Activated CD8-positive, alpha-beta memory T cell treated with anti-CD3 and anti-CD28 coated beads, Interleukin-2, amount 50 U/mL, for 24 hours (primary cell): ENCODE results near the gene DLGAP4.

ENCODE experiments used
- DNase-seq: peaks from one replicate; pipeline ENCODE4 v3.0.0-alpha.2; 2020; ENCODE audit errors: extremely low read depth

DLGAP4 gene

DNA sequence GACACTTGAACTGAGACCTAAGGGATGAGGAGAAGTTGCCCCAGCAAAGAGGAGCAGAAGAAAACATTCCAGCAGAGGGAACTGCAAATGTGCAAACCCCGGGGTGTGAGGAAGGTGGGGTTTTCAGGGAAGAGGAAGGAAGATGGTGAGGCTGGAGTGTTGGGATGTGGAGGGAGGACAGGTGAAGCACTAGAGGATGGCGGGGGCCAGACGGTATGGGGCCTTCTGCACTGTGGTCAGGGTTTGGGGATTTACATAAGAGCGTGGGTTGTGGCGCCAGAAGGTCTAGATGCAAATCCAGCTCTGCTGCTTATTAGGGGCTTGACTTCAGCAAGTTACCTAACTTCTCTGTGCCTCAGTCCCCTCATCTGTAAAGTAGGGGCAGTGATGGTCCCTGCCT, 16.0 kb downstream of the DLGAP4 start:
- no peak for DNase-seq

DNA sequence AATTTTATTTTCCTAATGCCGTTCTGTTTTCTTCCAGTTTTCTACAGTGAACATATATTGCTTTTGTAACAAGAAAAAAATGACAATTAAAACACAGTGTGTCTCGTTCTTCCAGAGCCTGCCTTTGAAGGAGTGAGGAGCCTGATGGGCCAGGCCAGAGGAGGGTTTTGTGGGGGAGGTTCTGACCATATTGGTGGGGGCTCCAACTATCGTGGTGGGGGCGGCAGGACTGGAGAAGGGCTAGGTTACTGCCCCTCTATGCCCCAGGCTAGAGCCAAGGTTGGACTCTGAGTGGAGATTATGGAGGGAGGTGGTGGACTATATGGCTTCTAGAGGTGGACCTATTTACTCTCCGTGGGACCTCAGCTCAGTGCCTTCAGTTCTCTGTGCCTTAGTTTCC, 24.0 kb downstream of the DLGAP4 start:
- no peak for DNase-seq

DNA sequence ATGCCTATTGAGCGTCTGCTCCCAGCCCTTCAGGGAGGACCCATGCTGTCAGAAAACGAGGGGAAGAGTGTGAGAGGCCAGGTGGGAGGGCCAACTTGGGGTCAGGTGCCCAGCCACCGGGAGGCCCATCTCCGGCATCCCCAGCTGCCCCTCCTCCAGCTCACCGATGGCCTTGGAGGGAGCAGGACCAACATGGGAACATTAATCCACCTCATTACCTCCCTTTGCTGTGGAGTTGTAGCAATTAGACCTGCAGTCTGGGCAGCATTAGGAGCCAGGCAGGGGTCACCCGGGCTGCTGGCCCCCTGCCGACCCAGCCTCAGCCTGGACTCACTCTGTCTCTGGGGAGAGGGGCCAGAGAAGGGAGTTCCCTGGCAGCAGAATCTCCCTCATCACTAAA, 25.1 kb downstream of the DLGAP4 start:
- no peak for DNase-seq

DNA sequence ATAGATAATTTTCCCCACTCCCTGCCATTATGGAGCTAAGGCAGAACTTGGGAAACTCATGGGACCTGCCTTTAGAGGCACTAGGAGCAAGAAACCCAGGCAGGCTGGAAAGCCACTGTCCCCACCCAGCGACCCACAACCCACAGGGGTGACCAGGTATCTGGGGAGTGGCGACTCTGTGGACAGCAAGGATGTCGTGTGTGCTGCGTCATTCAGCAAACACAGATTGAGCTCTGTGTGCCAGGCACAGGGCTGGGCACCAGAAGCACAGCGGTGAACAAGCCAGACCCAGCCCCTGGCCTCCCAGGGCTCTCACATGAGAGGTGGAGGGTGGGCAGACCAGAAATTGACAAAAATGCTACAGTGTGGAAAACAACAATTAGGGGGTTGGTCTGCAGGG, 27.7 kb downstream of the DLGAP4 start:
- DNase-seq: no peak

DNA sequence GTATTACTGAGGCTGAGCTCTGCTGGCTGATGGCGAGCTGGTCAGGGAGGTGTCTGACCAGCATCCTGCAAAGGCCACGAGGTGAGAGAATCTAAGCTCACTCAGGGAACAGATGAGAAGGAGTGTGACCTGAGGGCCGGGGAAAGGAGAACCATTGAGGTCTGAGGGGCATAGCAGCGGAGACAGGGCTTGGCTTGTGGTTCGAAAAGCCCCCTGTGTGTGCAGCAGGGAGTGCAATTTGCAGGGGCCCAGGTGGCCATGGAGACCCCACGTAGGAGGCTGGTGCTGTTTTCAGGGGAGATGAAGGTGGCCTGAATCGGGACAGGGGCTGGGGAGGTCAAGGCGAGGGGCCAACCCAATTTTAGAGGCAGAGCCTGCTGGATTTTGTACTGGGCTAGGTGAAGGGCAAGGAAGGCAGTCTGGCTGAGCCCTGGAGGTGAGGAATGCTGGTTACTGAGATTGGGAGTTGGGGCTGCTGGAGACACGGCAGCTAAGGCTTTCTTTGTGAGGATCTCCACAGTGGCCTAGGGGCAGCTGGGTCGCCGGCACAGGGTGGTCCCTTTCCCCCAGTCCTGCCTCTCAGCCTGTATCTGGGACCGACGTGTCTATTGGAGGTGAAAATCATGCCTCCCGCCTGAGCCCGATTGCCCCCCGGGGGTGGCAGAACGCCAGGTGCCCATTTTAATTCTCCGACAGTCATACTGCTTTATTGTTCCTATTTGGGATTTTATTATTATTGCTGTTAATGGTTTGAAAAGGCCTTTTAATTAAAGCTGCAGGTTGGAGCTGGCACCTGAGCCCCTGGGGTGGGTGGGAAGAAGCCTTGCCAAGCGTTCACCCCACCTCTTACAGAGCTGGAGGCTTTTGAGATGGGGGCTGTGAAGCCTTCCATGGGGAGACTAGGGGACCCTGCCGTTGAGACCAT, 28.4 kb downstream of the DLGAP4 start:
- DNase-seq: no peak

DNA sequence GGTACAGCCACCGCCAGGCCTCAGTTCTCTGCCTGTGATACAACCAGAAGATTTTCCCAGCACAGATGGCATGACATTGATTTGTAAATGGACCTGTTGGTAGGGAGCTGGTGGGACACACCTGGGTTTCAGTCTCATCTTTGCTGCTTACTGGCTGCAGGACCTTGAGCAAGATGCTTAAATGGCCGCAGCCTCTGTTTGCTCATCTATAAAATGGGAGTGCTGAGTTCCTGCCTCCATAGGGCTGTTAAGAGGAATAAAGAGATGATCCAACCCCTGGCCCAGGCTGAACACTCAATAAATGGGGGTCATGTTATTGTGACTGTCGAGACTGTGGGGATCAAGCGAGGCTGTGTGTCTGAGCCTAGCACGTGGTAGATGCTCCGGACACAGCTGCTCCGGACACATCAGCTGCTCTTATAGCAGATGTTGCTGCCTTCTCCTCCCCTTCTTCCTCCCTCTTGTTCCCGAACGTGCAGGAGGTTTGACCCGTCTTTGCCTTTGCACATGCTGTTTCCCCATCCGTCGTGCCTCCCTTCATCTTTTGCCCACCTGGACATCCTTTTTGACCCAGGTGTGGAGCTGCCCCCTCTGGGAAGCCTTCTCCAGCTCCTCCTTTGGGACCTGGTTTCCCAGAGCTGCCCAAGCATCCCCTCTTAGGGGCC, 29.2 kb downstream of the DLGAP4 start:
- DNase-seq: no peak

DNA sequence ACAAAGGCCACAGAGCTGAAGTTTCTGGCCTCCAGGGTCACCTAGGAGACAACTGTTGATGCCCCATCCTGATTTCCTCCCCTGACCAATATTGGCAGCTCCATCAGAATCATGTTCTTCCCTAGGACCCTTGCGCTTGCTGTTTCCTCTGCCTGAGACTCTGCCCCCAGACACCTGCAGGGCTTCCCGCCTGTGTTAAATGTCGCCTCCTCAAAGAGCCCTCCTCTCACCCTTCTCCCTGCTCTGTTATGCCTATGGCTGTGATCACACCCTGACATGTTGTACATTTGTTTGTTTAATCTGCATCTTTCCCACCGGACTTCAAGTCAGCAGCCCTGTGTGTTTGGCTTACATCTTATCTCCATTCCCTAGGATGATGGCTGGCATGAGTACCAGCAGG, 30.1 kb downstream of the DLGAP4 start:
- DNase-seq: no peak

DNA sequence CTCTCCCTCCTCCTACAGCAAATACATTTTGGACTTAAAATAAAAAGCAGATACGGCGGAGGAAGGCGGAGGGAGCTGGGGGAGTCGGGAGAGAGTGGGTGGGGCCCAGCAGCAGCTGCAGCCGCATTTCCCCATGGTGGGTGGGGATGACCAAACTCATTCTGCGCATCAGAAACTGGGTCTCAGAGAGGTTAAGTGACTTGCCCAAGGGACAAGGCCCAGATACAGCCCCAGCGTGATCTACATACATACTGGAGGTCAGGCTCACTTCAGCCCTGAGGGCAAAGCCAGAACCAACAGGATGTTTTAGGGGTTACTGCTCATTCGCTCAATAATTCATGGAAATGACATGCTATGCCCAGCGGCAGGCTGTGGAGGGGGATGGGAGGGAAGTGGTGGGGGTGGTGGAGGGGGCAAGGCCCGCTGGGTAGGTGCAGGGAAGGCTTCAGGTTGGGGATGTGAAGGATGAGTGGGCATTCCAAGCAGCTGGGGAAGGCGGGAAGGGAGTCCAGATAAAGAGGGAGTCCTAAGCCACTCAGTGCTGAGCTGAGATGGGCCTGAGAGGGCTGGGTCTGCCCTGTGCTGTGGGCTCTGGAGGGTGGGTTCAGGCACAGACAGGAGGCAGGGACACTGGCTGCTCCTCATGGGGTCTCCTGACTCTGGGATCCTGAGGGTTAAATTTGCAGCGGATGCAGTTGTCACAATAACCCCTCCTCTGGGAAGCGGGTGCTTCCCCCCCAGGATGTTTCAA, 31.0 kb downstream of the DLGAP4 start:
- no peak for DNase-seq

DNA sequence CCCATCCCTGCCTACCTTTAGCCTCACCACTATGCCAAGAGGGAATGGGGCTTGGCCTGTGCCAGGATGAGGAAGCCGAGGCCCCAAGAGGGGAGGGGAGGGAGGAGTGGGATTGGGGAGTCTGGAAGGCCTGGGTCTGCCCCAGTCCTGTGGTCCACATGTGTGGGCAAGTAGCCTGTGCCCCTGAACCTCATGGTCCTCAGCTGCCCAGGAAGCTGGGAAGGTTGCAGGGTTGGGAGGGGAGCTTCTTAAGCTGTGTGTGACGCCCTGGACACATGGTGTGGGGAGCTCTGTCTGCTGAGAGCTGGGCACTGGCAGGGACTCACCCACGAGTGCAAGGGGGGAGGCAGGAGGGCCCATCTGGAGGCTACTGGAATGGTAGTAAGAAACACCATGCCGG, 31.7 kb downstream of the DLGAP4 start:
- no peak for DNase-seq

DNA sequence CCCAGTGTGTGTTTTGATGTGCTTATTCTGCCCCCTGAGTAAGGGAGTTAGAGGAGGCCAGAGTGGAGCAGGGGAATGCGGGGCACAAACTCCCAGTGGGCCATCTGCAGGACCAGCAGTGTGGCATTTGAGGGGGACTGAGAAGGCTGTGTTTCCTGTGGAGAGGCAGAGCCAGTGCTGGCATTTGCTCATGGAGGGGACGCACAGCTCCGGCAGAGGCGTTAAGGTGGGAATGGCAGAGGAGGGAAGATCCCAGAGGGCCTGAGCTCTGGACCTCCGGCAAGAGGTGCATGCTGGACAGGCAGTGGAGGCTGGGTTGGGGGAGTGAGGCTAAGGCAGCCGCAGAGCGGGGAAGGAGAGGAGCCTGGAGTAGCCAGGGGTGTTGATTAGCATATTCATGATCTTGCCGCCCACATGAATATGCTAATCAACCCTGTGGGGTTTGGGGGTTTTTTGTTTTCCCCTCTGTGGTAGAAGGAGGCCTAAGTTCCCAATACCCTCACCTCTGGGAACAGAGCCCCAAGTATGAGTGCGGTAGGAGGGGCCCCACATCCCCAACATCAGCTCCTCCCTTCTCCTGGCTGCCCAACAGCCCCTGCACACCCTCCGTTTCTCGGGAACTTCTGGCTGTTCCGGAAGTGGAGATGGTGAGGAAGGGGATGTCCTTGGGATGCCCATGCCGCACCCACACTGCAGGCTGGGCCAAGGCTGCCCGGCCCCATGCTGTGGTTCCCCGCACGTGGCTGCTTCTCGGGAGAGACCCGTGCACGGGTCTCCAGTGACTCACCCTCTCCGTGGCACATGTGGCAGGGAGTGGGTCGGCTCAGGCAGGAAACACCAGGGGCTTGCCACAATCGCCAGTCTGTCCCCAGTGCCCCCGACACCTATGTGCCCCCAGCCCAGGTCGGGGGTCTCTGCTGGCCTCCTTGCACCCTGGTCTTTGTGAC, 33.8 kb downstream of the DLGAP4 start:
- no peak for DNase-seq

DNA sequence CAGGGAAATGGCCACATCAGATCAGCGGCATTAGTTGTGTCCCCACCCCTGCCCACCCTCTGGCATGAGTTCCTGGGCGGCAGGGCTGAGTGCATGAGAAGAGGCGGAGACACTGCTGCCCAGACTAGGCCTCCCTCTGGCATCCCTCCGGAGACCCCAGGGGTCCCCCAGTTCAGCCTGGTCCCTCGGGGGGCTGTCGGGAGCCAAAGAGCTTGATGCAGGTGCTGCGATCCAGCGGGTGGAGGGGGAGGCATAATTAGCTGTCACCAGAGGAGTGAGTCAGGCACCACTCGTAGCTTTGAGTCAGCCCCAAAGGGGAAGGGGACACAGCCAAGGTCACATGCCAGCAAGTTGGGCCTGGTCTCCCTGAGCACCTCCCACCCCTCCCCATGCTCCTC, 34.5 kb downstream of the DLGAP4 start:
- no peak for DNase-seq

DNA sequence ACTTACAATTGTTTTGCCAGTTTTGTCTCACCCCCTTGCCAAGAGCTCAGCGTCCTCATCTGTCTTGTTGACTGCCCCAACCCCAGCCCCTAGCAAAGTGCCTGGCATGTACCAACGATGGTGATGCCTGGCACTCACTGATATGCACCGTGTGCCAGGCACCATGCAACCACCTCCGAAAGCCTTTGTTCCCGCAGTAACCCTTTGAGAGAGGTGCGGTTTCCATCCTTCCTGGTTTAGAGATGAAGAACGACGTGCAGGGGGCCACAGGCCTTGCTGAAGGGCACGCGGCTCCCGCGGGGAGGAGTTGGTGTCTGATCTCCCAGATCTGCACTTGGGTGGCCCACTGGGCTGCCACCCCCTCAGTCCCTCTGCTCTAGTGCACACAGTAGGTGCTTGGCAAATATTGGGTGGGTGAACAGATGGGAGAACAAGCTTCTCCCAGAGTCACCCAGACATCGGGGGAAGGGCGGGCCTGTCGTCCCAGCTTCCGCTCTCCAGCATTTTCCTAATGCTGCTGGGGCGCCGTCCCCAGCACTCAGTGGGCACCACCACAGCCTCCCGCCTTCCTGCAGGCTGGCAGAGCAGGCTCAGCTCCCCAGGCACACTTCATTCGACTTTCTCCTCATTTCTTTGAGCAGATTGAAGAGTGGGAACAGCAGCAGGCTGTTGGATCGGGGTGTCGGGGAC, 35.3 kb downstream of the DLGAP4 start:
- DNase-seq: no peak

DNA sequence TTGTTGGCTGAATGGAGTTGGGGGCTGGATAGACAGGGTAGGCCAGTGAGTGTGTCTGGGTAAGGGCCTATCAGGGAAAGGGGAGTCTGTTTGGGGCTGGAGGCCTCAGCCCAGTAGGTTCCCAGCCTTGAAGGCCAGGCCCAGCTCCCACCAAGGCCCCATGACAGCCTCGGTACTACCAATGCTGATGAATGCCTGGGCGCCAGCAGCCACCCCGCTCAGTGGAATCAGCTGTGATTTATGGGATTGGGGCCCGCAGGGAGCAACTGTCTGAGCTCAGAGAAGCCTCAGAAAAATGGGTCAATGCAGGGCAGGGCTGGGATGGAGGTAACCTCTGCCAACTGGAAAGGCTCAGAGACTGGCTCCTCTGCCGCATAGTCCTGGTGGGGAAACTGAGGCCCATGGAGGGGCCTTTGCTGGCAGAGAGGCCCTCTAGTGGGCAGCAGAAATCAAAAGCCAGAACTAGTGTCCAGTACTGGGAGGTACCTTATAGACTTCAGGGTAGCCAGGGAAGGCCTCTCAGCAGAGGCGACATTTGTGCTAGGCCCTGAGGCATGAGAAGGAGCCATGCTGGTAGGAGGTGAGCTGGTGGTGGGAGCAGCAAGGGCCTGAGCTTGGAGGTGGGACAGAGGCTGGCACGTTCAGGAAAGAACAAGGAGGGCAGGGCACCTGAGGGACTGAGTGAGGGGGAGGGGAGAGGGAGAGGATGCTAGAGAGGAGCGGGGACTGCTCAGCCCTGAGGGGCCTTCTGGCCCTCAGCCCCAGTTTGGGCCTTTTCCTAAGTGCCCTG, 36.4 kb downstream of the DLGAP4 start:
- no peak for DNase-seq

DNA sequence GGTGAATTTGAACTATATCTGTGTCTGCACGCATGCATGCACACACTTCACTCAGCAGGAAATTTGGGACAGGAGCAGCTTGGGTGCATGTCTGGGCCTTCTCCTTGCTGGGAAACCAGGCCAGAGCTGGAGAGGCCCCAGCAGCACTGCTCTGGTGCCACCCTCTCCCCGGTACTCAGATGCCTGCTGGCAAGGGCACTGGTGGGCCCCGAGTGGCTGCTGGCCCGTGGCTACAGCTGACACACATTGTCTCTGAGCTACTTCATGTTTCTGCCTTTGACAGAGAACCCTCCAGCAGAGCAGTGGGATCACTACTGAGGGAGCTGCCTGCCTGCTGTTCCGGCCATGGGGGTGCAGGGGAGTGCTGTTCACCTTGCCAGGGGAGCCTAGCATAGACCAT, 37.5 kb downstream of the DLGAP4 start:
- DNase-seq: no peak

DNA sequence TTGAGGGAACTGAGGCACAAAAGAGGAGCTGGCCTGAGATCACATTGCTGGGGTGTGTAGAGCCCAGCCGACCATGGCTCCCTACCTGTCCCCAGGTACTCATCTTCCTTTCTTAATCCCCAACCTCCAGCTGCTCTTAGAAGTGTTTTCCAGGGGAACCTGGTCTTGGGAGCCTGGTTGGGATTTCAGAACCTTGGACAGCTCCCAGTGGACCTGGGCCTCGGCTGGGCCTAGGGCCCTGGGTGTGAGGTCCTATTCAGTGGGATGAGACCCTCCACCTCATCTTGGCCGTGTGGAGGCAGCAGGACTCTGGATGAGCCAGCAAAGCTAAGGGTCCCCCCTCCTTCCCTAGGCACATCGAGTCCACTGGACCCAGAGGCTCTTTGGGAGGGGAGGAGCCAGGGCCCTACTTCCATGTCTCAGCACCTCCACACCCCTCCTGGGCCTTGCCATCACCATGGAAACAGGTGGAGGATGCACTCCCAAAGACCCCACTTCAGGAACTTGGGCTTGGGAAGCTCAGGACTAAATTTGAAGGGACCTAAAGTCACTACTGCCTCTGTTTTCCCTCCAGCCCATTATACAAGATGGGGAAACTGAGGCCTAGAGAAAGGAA, 38.5 kb downstream of the DLGAP4 start:
- no peak for DNase-seq

DNA sequence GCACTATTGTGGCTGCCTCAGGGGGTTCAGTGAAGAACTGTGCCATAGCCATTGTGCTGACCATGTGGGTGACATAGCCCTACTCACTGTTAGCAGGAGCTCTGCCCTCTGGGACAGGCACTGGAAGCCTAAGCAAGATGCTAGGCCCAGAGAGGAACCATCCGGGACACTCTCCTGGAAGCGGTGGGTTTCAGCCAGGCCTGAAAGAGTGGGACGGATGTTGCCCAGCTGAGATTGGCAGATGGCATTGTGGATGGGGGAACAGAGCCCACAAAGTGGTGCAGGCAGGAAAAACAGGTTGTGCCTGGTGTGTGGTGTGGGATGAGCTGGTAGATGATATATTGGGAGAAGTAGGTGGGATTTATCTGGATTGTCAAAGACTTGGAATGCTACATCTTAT, 40.1 kb downstream of the DLGAP4 start:
- no peak for DNase-seq

DNA sequence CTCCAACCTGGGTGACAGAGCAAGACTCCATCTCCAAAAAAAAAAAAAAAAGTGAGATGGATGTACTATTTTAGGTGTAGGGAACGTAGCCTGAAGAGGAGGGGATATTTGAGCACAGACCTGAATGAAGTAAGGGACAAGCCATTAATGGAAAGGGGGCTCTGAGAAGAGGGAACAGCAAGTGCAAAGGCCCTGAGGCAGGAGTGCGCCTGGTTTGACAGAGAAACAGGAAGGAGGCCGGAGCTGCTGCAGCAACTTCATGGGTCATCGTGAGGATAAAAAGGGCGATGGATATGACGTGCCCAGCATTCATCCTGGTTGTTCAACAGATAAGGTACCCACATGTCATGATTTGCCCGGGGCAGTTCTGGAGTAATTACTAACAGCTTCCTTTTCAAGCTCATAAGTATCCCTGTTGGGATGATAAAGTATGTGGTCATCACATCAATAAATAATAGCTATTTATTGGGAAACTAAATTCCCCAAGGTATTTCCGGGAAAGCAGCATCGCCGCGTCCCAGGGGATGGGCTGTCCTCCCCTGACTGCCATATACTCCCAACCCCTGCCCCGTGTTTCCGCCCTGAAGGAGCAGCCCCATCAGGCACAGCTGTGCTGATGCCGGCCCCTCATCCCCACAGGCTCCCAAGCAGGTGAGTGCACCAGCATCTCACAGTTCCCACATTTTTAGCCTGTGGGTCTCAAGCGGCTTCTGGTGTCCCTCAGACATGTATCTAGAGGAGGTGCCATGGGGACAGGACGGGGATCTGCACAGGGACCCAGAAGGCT, 43.4 kb downstream of the DLGAP4 start:
- DNase-seq: no peak

DNA sequence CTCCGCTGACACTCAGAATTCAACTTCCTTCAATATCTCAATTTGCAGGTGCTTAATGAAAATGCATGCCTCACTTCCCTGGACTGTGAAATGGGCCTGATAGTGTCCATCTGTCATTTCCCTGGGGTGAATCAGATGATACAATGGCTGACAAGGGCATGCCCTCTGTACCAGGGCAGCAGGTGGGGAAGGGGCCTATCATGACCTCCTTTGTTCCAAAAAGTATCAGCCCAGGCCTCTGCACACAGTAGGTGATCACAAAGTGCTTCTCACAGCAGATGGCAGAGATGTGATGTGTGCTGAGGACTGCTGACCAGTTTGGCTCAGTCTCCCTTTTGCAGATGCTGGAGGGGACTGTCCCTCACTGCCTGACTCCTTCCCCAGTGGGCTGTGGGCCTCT, 44.3 kb downstream of the DLGAP4 start:
- no peak for DNase-seq

DNA sequence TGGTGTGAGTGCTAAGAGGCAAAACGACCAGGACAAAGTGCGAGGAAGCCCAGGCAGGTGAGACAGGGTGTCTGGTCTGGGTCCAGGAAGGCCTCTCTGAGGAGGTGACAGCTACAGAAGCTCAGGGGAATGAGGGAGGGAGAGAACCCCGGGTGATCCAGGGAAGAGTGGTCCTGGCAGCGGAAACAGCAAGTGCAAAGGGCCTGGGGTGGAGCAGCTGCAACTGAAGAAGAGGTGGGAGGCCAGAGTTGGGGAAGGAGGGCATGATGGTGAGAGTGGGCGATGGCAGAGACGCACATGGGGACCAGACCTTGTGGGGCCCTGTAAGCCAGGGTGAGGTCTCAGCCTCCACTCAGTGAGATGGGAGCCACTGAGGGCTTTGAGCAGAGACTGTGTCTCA, 45.8 kb downstream of the DLGAP4 start:
- no peak for DNase-seq
